Parathyroid adenoma (tissue), 2 donors: ENCODE results near the gene GPR75.

Experiments
- H2AFZ ChIP-seq: fragments of 300-600 bp; sonication (generic); one replicate; pipeline ENCODE4 v1.7.0; 2017; ENCODE audit warnings: antibody characterized with exemption, mild to moderate bottlenecking
- H3K27ac ChIP-seq: fragments of 300-600 bp; sonication (generic); one replicate; pipeline ENCODE4 v1.7.0; 2017
- H3K27me3 ChIP-seq: fragments of 300-600 bp; sonication (generic); one replicate; pipeline ENCODE4 v1.7.0; 2017; ENCODE audit warnings: low read length; ENCODE audit not compliant: control insufficient read depth, insufficient read depth
- H3K36me3 ChIP-seq: fragments of 300-600 bp; sonication (generic); one replicate; pipeline ENCODE4 v1.7.0; 2017; ENCODE audit warnings: low read length; ENCODE audit not compliant: control insufficient read depth, insufficient read depth
- H3K4me1 ChIP-seq: fragments of 300-600 bp; sonication (generic); one replicate; pipeline ENCODE4 v1.7.0; 2017; ENCODE audit warnings: control low read depth
- H3K4me2 ChIP-seq: fragments of 300-600 bp; sonication (generic); one replicate; pipeline ENCODE4 v1.7.0; 2017; ENCODE audit warnings: low read length
- H3K4me3 ChIP-seq: fragments of 300-600 bp; sonication (generic); one replicate; pipeline ENCODE4 v1.7.0; 2017; ENCODE audit warnings: low read depth, low read length
- H3K79me2 ChIP-seq: fragments of 300-600 bp; sonication (generic); one replicate; pipeline ENCODE4 v1.7.0; 2017; ENCODE audit warnings: control low read depth
- H3K9ac ChIP-seq: fragments of 300-600 bp; sonication (generic); one replicate; pipeline ENCODE4 v1.7.0; 2017; ENCODE audit warnings: mild to moderate bottlenecking
- H3K9me3 ChIP-seq: fragments of 300-600 bp; sonication (generic); one replicate; pipeline ENCODE4 v1.7.0; 2017; ENCODE audit warnings: low read length; ENCODE audit not compliant: control insufficient read depth
- CTCF ChIP-seq: fragments of 300-600 bp; sonication (generic); IDR thresholded peaks from one replicate; pipeline ENCODE4 v1.7.0; 2017; ENCODE audit warnings: antibody characterized with exemption, mild to moderate bottlenecking
- donor health status: primary hyperparathyroidism.

The GPR75 gene

GRCh38 chr2:53819634-53820033 lies 40.1 kb downstream of the GPR75 start:
- Histone ChIP-seq H3K27me3 (no peaks in the 10 kb centered on the region), H3K27ac (no peak overlapping the region), H3K9me3 (no peaks in the 10 kb centered on the region), H3K9ac (no peak overlapping the region), H3K36me3 (no peaks in the 10 kb centered on the region), H3K4me2 (no peak overlapping the region), H3K4me1 (no peaks in the 10 kb centered on the region), H3K79me2 (no peaks in the 10 kb centered on the region), H3K4me3 (no peak overlapping the region), H2AFZ (no peak overlapping the region)
- TF ChIP-seq CTCF, result no peak

GRCh38 chr2:53818854-53819435 lies 40.8 kb downstream of the GPR75 start:
- Histone ChIP-seq H3K36me3 (no peaks in the 10 kb centered on the region), H3K4me1 (no peaks in the 10 kb centered on the region), H3K4me2 (no peak overlapping the region), H3K4me3 (no peak overlapping the region), H2AFZ (no peak overlapping the region), H3K9me3 (no peaks in the 10 kb centered on the region), H3K27me3 (no peaks in the 10 kb centered on the region), H3K27ac (no peak overlapping the region), H3K9ac (no peak overlapping the region), H3K79me2 (no peaks in the 10 kb centered on the region)
- TF ChIP-seq CTCF, result no peak

GRCh38 chr2:53813151-53813550 lies 46.6 kb downstream of the GPR75 start:
- no peak for TF ChIP-seq CTCF
- H3K36me3 ChIP-seq, result no peaks in the 10 kb centered on the region

GRCh38 chr2:53811601-53812000 lies 48.2 kb downstream of the GPR75 start:
- Histone ChIP-seq H3K4me1 (peaks cover 5% of the 10 kb centered on the region), H3K27ac (no peak overlapping the region), H3K4me2 (no peak overlapping the region), H2AFZ (no peak overlapping the region), H3K4me3 (no peak overlapping the region), H3K9me3 (no peaks in the 10 kb centered on the region), H3K9ac (no peak overlapping the region), H3K79me2 (no peaks in the 10 kb centered on the region), H3K27me3 (no peaks in the 10 kb centered on the region), H3K36me3 (no peaks in the 10 kb centered on the region)
- no peak for TF ChIP-seq CTCF

More at GRCh38 chr2:53813151-53813550, 46.6 kb downstream of the GPR75 start:
- H3K4me3 ChIP-seq, result no peak overlapping the region
- no peak overlapping the region for H3K27ac ChIP-seq
- H3K27me3 ChIP-seq, result no peaks in the 10 kb centered on the region
- H3K9ac ChIP-seq, result no peak overlapping the region
- H3K9me3 ChIP-seq, result no peaks in the 10 kb centered on the region
- H3K4me2 ChIP-seq, result no peak overlapping the region
- H3K79me2 ChIP-seq, result no peaks in the 10 kb centered on the region
- H3K4me1 ChIP-seq, result peaks cover 5% of the 10 kb centered on the region
- no peak overlapping the region for H2AFZ ChIP-seq
